ENCODE measurements around the gene HOXC13.

Gene HOXC13

DNA sequence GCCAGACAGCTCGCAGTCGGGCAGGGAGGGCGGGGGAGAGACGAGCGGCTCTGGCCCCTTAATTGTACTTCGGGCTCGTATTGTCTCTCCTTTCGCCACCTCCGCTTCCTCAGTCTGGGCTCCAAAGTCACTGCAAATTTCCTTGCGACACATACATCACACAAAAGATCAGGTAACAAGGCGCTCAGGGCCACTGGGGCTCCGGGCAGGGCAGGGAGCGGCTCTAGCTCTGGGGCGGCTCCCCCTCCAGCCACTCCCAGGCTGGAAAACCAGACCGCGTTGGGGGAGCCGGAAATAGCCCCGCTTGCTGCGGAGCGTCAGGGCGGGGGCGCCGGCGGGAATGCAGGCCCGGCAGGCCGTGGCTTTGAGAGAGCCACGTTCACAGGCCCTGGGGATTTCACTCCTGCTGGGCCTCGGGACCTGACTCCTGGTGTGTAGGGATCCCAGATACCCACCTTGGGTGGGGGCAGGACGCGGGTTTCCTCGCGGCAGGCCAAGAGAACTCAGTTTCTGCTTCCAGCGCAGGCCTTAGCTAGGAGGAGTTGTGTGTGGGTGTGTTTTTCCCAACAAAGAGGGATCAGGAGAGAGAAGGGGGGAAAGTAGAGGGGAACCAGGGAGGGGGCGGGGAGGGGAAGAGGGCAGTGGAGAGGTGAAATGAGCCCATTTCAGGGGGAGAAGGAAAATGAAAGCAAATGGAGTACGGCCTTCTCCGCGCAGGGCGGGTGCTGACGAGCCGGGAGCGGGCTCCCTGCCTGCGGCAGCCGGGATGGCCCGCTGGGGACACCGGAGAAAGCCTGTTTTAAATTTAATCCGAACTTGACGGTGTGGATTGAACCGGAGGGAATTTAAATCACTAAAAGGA is 57.0 kb downstream of the HOXC13 start:
- no peak for DNase-seq (ENCODE audit: low read depth)
